NCI-H2029 (cell line): ENCODE results near the gene ASB5.
A peak's percentile ranks its signal among the peaks of the same experiment; 100 is the strongest.
"Not testable (repeated sequence)": the region's sequence is repeated elsewhere in the genome, so short reads cannot be mapped to it uniquely, and the experiment has no call there.

Experiments used
- DNase-seq: peaks from one replicate; lab custom pipeline; 2025; lab: John Stamatoyannopoulos, UW

The ASB5 gene

GRCh38 chr4:176222149-176222548, 46.9 kb downstream of the ASB5 start:
- no peak for DNase-seq

- no peak for DNase-seq
Observed at GRCh38 chr4:176217510-176217909, 51.5 kb downstream of the ASB5 start.

- not testable (repeated sequence) for DNase-seq
Observed at GRCh38 chr4:176212351-176212750, 56.7 kb downstream of the ASB5 start.

- no peak for DNase-seq
Observed at GRCh38 chr4:176210579-176211296, 58.3 kb downstream of the ASB5 start.

GRCh38 chr4:176210101-176210500, 58.9 kb downstream of the ASB5 start:
- DNase-seq = no peak

- no peak for DNase-seq
Observed at GRCh38 chr4:176209535-176209934, 59.5 kb downstream of the ASB5 start.

- no peak for DNase-seq
Observed at GRCh38 chr4:176207839-176208238, 61.2 kb downstream of the ASB5 start.

- DNase-seq = no peak
Observed at GRCh38 chr4:176205299-176205698, 63.7 kb downstream of the ASB5 start.

- DNase-seq = peak; percentile 10
Observed at GRCh38 chr4:176198316-176198903, 70.6 kb downstream of the ASB5 start.

- peak; percentile 91 for DNase-seq
Observed at GRCh38 chr4:176195184-176195978, 73.6 kb downstream of the ASB5 start, which contains the start of gene SPATA4. TSS of gene SPATA4 (minus strand) at chr4:176195585. CDS start at chr4:176195562, 23 bp downstream.

GRCh38 chr4:176193938-176194337, 75.1 kb downstream of the ASB5 start:
- no peak for DNase-seq

GRCh38 chr4:176193126-176193525, 75.9 kb downstream of the ASB5 start:
- DNase-seq = no peak

GRCh38 chr4:176191974-176192373, 77.0 kb downstream of the ASB5 start:
- DNase-seq = peak; percentile 57

GRCh38 chr4:176189891-176190795, 78.9 kb downstream of the ASB5 start:
- DNase-seq = no peak

GRCh38 chr4:176188654-176189053, 80.4 kb downstream of the ASB5 start:
- DNase-seq = no peak

- DNase-seq = no peak
Observed at GRCh38 chr4:176187624-176188023, 81.4 kb downstream of the ASB5 start.

GRCh38 chr4:176186671-176187395, 82.2 kb downstream of the ASB5 start:
- no peak for DNase-seq

GRCh38 chr4:176186067-176186466, 83.0 kb downstream of the ASB5 start:
- DNase-seq = no peak

- no peak for DNase-seq
Observed at GRCh38 chr4:176185051-176185450, 84.0 kb downstream of the ASB5 start.
